ENCODE results near the gene CLCA2. TPM values are rescaled to one million over a fixed set of nuclear protein-coding genes. Genes with fewer than 3 reads are reported as not detected.

The CLCA2 gene
- total RNA-seq (not detected), polyA plus RNA-seq (under 1 TPM in 2 of 3 donors, not detected in 1; 0.02 to 0.06 TPM)
- long read RNA-seq, donor 1, result 0 reads
- long read RNA-seq, donor 2, result 0 reads

- no peak within 1 kb of the TSS for H3K27ac ChIP-seq
- H3K36me3 ChIP-seq, result no peaks in the 10 kb centered on the region
- no peak for DNase-seq
- H3K9me3 ChIP-seq, result no peaks in the 10 kb centered on the region
- intact Hi-C loops (cut with DNase I; ENCODE audit: low total_unique reads), result no loop called here
- TF ChIP-seq POLR2A (IDR thresholded peaks at IDR 0.05) (no peak), CTCF (IDR thresholded peaks at IDR 0.05 in 8 of 11, conservative IDR thresholded peaks at IDR 0.05 in 3 of 11) (no peak), POLR2AphosphoS5 (IDR thresholded peaks at IDR 0.05) (no peak)
- H3K4me3 ChIP-seq, result no peak within 1 kb of the TSS
- H3K27me3 ChIP-seq (replicated peaks in 1 of 7), result no peaks in the 10 kb centered on the region
- H3K4me1 ChIP-seq, result peaks cover 0 to 12% (median 5%) of the 10 kb centered on the region in 6 donors
Measured at GRCh38 chr1:86423873-86424272, at the start of gene CLCA2. Gene CLCA2, plus strand, starts transcription at chr1:86424171. Its CDS starts 77 bp downstream, at chr1:86424248.

GRCh38 chr1:86375688-86376087 is 48.3 kb upstream of the CLCA2 start:
- peaks cover 0 to 8% (median 3%) of the 10 kb centered on the region in 6 donors for H3K4me1 ChIP-seq
- peaks cover 0 to 15% (median 10%) of the 10 kb centered on the region in 8 donors for H3K9me3 ChIP-seq
- no peak overlapping the region for H3K4me3 ChIP-seq
- intact Hi-C loops (cut with DNase I; ENCODE audit: low total_unique reads), result loop anchor here (10.0 kb wide), 2 partner anchors 129 to 319 kb away; no protein-coding TSS in a partner anchor
- no peak overlapping the region for H3K27ac ChIP-seq
- TF ChIP-seq POLR2A (IDR thresholded peaks at IDR 0.05) (no peak), CTCF (IDR thresholded peaks at IDR 0.05 in 8 of 11, conservative IDR thresholded peaks at IDR 0.05 in 3 of 11) (no peak), POLR2AphosphoS5 (IDR thresholded peaks at IDR 0.05) (no peak)
- DNase-seq, result no peak
- 79 to 94% (median 84%) methylated on average over 1 of the region's 1 CpG for WGBS, 5 donors
- H3K27me3 ChIP-seq (replicated peaks in 1 of 7), result no peaks in the 10 kb centered on the region
- H3K36me3 ChIP-seq, result peaks cover 0 to 80% (median 18%) of the 10 kb centered on the region in 6 donors

GRCh38 chr1:86377341-86377740 is 46.6 kb upstream of the CLCA2 start:
- H3K9me3 ChIP-seq, result peaks cover 0 to 15% (median 10%) of the 10 kb centered on the region in 8 donors
- no peak for DNase-seq
- no peaks in the 10 kb centered on the region for H3K27me3 ChIP-seq (replicated peaks in 1 of 7)
- peaks cover 0 to 24% (median 5%) of the 10 kb centered on the region in 6 donors for H3K4me1 ChIP-seq
- no peak overlapping the region for H3K27ac ChIP-seq
- no peak for TF ChIP-seq POLR2AphosphoS5 (IDR thresholded peaks at IDR 0.05)
- H3K4me3 ChIP-seq, result no peak overlapping the region
- intact Hi-C loops (cut with DNase I; ENCODE audit: low total_unique reads), result loop anchor here (10.0 kb wide), 2 partner anchors 127 to 317 kb away; no protein-coding TSS in a partner anchor
- H3K36me3 ChIP-seq, result peaks cover 0 to 67% (median 18%) of the 10 kb centered on the region in 6 donors
- 97 to 100% (median 100%) methylated on average over 1 of the region's 1 CpG for WGBS, 5 donors

GRCh38 chr1:86378813-86379212 is 45.2 kb upstream of the CLCA2 start:
- H3K36me3 ChIP-seq, result peaks cover 0 to 52% (median 16%) of the 10 kb centered on the region in 6 donors
- WGBS, 5 donors, result 91 to 100% (median 100%) methylated on average over 1 of the region's 1 CpG
- TF ChIP-seq POLR2AphosphoS5 (IDR thresholded peaks at IDR 0.05) (no peak), POLR2A (IDR thresholded peaks at IDR 0.05) (no peak), CTCF (IDR thresholded peaks at IDR 0.05 in 8 of 11, conservative IDR thresholded peaks at IDR 0.05 in 3 of 11) (no peak)
- no peaks in the 10 kb centered on the region for H3K27me3 ChIP-seq (replicated peaks in 1 of 7)
- no peak for DNase-seq
- intact Hi-C loops (cut with DNase I; ENCODE audit: low total_unique reads), result loop anchor here (10.0 kb wide), 2 partner anchors 126 to 316 kb away; no protein-coding TSS in a partner anchor
- H3K4me1 ChIP-seq, result peaks cover 4 to 39% (median 17%) of the 10 kb centered on the region in 6 donors
- peaks cover 0 to 15% (median 10%) of the 10 kb centered on the region in 8 donors for H3K9me3 ChIP-seq
- no peak overlapping the region for H3K4me3 ChIP-seq
- H3K27ac ChIP-seq, result no peak overlapping the region
